Effector memory CD4-positive, alpha-beta T cell (primary cell): Measurements from ENCODE around the gene CDC42EP1.
"Not testable (repeated sequence)": the region's sequence is repeated elsewhere in the genome, so short reads cannot be mapped to it uniquely, and the experiment has no call there.

Experiments
- DNase-seq, 3 donors: peaks; one replicate each; pipeline ENCODE4 v3.0.0-alpha.2; 2020
- H3K27ac ChIP-seq: 2 replicates; pipeline ENCODE4 v1.7.0; 2013; ENCODE audit warnings: mild to moderate bottlenecking, low read length, moderate library complexity; ENCODE audit not compliant: insufficient read depth, poor library complexity, severe bottlenecking
- H3K27me3 ChIP-seq: replicated peaks from 2 replicates; pipeline ENCODE4 v1.7.0; 2013; ENCODE audit warnings: mild to moderate bottlenecking, low read length; ENCODE audit not compliant: insufficient read depth, control insufficient read depth, poor library complexity, severe bottlenecking
- H3K36me3 ChIP-seq: 2 replicates; pipeline ENCODE4 v1.7.0; 2013; ENCODE audit warnings: mild to moderate bottlenecking, low read length, moderate library complexity; ENCODE audit not compliant: control insufficient read depth, insufficient read depth
- H3K4me1 ChIP-seq: 2 replicates; pipeline ENCODE4 v1.7.0; 2013; ENCODE audit warnings: low read length, mild to moderate bottlenecking; ENCODE audit not compliant: control insufficient read depth, insufficient read depth, poor library complexity, severe bottlenecking
- H3K4me3 ChIP-seq: 2 replicates; pipeline ENCODE4 v1.7.0; 2013; ENCODE audit warnings: low read length, low read depth, mild to moderate bottlenecking; ENCODE audit not compliant: insufficient read depth, poor library complexity, severe bottlenecking
- H3K9me3 ChIP-seq: 2 replicates; pipeline ENCODE4 v1.7.0; 2013; ENCODE audit warnings: mild to moderate bottlenecking, low read length, moderate library complexity; ENCODE audit not compliant: control insufficient read depth

The CDC42EP1 gene

DNA sequence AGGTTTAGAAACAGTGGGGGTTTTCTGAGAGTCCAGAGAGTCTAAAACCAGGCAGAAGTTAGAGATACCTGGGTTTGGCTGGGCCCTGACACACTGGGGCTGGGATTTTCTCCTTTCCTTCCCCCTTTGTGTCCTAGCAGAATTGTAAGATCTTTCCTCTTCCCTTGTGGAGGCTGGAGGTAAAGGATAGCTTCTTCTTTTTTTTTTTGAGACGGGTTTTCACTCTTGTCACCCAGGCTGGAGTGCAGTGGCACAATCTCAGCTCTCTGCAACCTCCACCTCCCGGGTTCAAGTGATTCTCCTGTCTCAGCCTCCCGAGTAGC is 49.8 kb downstream of the CDC42EP1 start:
- not testable (repeated sequence) for H3K4me3 ChIP-seq, H3K9me3 ChIP-seq, H3K27me3 ChIP-seq, DNase-seq
- H3K27ac ChIP-seq: peak overlapping the region; percentile 88
- H3K36me3 ChIP-seq: peaks cover 14% of the 10 kb centered on the region
- H3K4me1 ChIP-seq: peaks cover 36% of the 10 kb centered on the region

DNA sequence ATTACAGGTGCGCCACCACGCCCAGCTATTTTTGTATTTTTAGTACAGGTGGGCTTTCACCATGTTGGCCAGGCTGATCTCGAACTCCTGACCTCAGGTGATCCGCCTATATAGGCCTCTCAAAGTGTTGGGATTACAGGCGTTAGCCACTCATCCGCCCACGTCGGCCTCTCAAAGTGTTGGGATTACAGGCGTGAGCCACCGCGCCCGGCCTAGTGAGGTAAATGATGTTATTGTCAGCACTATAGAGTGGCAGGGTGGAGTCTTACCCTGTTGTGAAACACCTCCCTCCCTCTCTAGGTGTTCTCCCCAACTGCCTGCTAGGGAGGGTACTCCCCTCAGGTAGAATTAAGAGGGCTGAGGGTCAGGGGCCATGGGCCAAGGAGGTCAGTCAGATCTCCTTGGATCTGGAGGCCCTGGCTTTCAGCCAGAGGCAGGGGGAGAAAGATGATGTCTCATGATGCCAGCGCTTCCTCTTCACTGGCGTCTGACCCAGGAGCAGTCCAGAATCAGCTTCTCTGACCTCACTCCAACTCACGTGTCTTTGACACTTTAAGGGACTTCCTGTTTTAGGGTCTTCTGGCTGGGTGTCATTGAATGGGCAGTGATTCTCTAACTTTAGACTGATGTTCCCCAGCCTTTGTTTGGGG is 50.3 kb downstream of the CDC42EP1 start:
- Histone ChIP-seq H3K9me3 (no peaks in the 10 kb centered on the region), H3K27ac (peak overlapping the region; percentile 31), H3K4me3 (no peak overlapping the region), H3K4me1 (peaks cover 31% of the 10 kb centered on the region), H3K27me3 (no peaks in the 10 kb centered on the region), H3K36me3 (peaks cover 14% of the 10 kb centered on the region)
- no peak for DNase-seq

- H3K36me3 ChIP-seq: peaks cover 18% of the 10 kb centered on the region
- H3K27ac ChIP-seq: no peak overlapping the region
- no peaks in the 10 kb centered on the region for H3K27me3 ChIP-seq
- no peak for DNase-seq
- peaks cover 28% of the 10 kb centered on the region for H3K4me1 ChIP-seq
- no peak overlapping the region for H3K4me3 ChIP-seq
- H3K9me3 ChIP-seq: no peaks in the 10 kb centered on the region
Measured at GRCh38 chr22:37611207-37611606, 50.9 kb downstream of the CDC42EP1 start.

GRCh38 chr22:37616201-37617083 is 56.2 kb downstream of the CDC42EP1 start:
- H3K4me1 ChIP-seq: no peaks in the 10 kb centered on the region
- H3K36me3 ChIP-seq: peaks cover 60% of the 10 kb centered on the region
- H3K27me3 ChIP-seq: no peaks in the 10 kb centered on the region
- no peak overlapping the region for H3K4me3 ChIP-seq
- no peaks in the 10 kb centered on the region for H3K9me3 ChIP-seq
- no peak for DNase-seq
- no peak overlapping the region for H3K27ac ChIP-seq

DNA sequence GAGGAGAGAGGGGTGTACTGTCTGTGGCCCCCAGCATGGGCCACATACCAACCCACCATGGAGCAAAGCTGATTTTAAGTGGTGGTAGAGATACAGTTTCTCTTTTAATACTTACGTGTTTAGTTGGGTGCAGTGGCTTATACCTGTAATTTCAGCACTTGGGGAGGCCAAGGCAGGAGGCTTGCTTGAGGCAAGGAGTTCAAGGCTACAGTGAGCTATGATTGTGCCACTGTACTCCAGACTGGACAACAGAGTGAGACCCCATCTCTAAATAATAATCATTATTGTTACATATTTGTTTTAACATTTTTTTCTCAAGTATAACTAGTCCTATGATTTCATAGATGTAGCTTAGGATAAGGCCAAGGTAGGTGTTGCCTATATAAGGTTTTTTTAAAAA is 57.2 kb downstream of the CDC42EP1 start:
- no peak for DNase-seq
- Histone ChIP-seq H3K4me3 (no peak overlapping the region), H3K27me3 (no peaks in the 10 kb centered on the region), H3K9me3 (no peaks in the 10 kb centered on the region), H3K36me3 (peaks cover 60% of the 10 kb centered on the region), H3K27ac (no peak overlapping the region), H3K4me1 (no peaks in the 10 kb centered on the region)

- DNase-seq: no peak
- no peak overlapping the region for H3K27ac ChIP-seq
- H3K27me3 ChIP-seq: no peaks in the 10 kb centered on the region
- H3K4me1 ChIP-seq: no peaks in the 10 kb centered on the region
- H3K36me3 ChIP-seq: peaks cover 60% of the 10 kb centered on the region
- H3K4me3 ChIP-seq: no peak overlapping the region
- H3K9me3 ChIP-seq: no peaks in the 10 kb centered on the region
Measured at GRCh38 chr22:37618072-37618656, 57.9 kb downstream of the CDC42EP1 start.

DNA sequence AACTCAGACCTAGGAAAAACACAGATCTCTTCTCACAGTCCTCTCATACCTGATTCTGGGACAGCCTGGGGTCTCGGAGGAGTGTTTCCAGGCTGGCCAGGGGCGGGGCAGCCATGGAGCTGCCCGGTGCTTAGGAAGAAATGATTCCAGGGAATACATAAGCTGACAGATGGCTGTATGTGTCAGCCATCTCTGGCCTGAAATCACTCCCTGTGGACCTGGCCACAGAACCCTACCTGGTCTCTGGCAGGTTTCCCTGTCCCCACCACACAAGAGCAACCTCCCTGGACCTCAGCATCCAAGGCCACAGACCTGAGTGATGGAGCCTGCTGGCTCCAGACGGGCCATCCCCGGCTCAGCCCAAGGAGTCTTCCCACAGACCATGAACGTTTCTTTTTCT is 58.4 kb downstream of the CDC42EP1 start:
- Histone ChIP-seq H3K36me3 (peaks cover 59% of the 10 kb centered on the region), H3K4me3 (no peak overlapping the region)

More for the DNA sequence above, 58.4 kb downstream of the CDC42EP1 start:
- no peak overlapping the region for H3K27ac ChIP-seq
- H3K27me3 ChIP-seq: no peaks in the 10 kb centered on the region
- peaks cover 2% of the 10 kb centered on the region for H3K4me1 ChIP-seq
- DNase-seq: no peak
- no peaks in the 10 kb centered on the region for H3K9me3 ChIP-seq
